Left hindlimb (tissue), 1 donor: Measurements from ENCODE around the gene FCHSD1.
A peak's percentile ranks its signal among the peaks of the same experiment; 100 is the strongest.

Experiments used
- DNase-seq: peaks from one replicate; pipeline ENCODE4 v3.0.0-alpha.2; 2018

Gene FCHSD1

GRCh38 chr5:141640698-141641097, 10.5 kb downstream of the FCHSD1 start:
- DNase-seq = no peak

- no peak for DNase-seq
Observed at GRCh38 chr5:141640051-141640415, 11.2 kb downstream of the FCHSD1 start.

- DNase-seq = no peak
Observed at GRCh38 chr5:141639357-141640050, 11.7 kb downstream of the FCHSD1 start.

- no peak for DNase-seq
Observed at GRCh38 chr5:141638771-141639170, 12.4 kb downstream of the FCHSD1 start.

GRCh38 chr5:141637767-141638419, 13.3 kb downstream of the FCHSD1 start:
- DNase-seq = peak; percentile 75

- DNase-seq = no peak
Observed at GRCh38 chr5:141637123-141637766, 14.0 kb downstream of the FCHSD1 start.

- DNase-seq = peak; percentile 93
Observed at GRCh38 chr5:141636413-141637122, 14.7 kb downstream of the FCHSD1 start, which contains the start of the genes HDAC3 and RELL2. TSS of gene HDAC3 (minus strand) at chr5:141636849. CDS start at chr5:141636790, 59 bp downstream. TSS of gene RELL2 (plus strand) at chr5:141636997. CDS start at chr5:141638226, 1,229 bp downstream.

- DNase-seq = no peak
Observed at GRCh38 chr5:141636106-141636412, 15.2 kb downstream of the FCHSD1 start.

- DNase-seq = no peak
Observed at GRCh38 chr5:141635646-141636045, 15.6 kb downstream of the FCHSD1 start.

GRCh38 chr5:141634720-141635119, 16.5 kb downstream of the FCHSD1 start:
- DNase-seq = no peak

GRCh38 chr5:141633871-141634561, 17.2 kb downstream of the FCHSD1 start:
- DNase-seq = no peak

GRCh38 chr5:141632650-141633049, 18.6 kb downstream of the FCHSD1 start:
- no peak for DNase-seq

GRCh38 chr5:141630570-141631140, 20.6 kb downstream of the FCHSD1 start:
- DNase-seq = no peak

- no peak for DNase-seq
Observed at GRCh38 chr5:141628175-141628788, 22.9 kb downstream of the FCHSD1 start.

GRCh38 chr5:141623611-141624010, 27.6 kb downstream of the FCHSD1 start:
- DNase-seq = no peak

- DNase-seq = no peak
Observed at GRCh38 chr5:141623186-141623585, 28.0 kb downstream of the FCHSD1 start.

- peak; percentile 97 for DNase-seq
Observed at GRCh38 chr5:141618804-141619554, 32.2 kb downstream of the FCHSD1 start, which contains the start of gene DIAPH1. TSS of gene DIAPH1 (minus strand) at chr5:141619000. CDS start at chr5:141618914, 86 bp downstream.

- peak; percentile 43 for DNase-seq
Observed at GRCh38 chr5:141618030-141618803, 33.0 kb downstream of the FCHSD1 start.

- DNase-seq = no peak
Observed at GRCh38 chr5:141617682-141618029, 33.6 kb downstream of the FCHSD1 start.

- DNase-seq = no peak
Observed at GRCh38 chr5:141617128-141617527, 34.1 kb downstream of the FCHSD1 start.
